ENCODE data around the gene RALGDS.

The RALGDS gene

DNA sequence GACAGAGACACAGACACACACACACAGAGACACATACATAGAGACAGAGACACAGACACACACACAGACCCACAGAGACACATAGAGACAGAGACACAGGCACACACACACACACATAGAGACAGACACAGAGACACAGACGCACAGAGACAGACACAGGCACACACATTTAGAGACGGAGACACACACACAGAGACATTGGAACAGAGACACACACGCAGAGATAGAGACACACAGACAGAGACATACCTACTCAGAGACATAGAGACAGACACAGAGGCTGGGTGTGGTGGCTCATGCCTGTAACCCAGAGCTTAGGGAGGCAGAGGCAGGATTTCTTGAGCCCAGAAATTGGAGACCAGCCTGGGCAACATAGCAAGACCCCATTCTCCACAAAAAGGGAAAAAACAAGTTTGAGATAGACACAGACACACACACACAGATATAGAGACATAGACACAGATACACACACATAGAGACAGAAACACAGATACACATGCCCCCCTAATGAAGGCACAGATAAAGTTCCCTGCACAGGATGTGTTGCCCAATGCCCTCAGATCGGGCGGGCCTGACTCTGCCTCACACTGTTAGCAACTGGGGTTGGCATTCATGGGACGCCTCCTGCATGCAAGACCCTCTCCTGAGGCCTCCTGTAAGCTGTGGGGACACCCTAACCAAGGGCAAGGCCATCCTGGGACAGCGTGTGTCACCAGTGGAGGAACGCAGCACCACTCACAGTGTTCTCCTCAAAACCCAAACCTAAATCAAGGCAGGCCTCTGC, 3.3 kb upstream of the RALGDS start:
- in situ Hi-C loops (cut with HindIII; ENCODE audit: low pct_ligation_motif_present, low pct_unique_long_range_greater_than_20kb, low sequenced_read_pairs): no loop called here

DNA sequence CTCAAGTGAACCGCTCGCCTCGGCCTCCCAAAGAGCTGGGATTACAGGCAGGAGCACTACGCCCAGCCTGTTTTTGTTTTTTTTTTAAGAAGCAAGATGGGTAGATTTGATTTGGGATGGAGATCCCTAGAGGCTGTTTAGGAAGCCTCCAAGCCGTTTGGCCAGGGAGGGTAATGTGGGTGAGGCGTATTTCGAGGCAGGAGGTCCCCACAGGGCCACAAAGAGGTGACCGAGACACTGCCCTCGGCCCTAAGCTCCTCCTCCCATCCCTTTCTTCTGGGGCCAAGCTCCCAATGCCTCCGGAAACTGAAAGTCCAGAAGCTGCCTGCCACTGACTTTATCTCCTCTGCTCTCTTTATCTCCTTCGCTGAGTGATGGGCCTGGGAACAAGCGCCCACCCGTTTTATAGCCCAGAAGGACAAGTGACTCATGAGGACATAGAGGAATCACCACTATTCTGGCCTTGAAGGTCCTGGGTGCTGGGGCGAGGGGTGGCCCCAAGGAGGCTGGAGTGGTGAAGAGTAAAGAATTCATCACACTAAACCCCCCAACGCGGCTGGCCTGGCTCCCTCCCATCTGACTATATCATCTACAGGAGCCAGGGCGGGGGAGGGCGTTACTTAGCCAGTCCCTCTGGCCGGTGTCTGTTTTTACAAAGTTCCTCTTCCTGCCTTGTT, 2.0 kb upstream of the RALGDS start:
- DNase-seq: no peak
- in situ Hi-C loops (cut with HindIII; ENCODE audit: low pct_ligation_motif_present, low pct_unique_long_range_greater_than_20kb, low sequenced_read_pairs): no loop called here

More for the DNA sequence above, 3.3 kb upstream of the RALGDS start:
- DNase-seq: no peak

GRCh38 chr9:133122605-133122934, 1.5 kb upstream of the RALGDS start:
- in situ Hi-C loops (cut with HindIII; ENCODE audit: low pct_ligation_motif_present, low pct_unique_long_range_greater_than_20kb, low sequenced_read_pairs): no loop called here
- no peak for DNase-seq

DNA sequence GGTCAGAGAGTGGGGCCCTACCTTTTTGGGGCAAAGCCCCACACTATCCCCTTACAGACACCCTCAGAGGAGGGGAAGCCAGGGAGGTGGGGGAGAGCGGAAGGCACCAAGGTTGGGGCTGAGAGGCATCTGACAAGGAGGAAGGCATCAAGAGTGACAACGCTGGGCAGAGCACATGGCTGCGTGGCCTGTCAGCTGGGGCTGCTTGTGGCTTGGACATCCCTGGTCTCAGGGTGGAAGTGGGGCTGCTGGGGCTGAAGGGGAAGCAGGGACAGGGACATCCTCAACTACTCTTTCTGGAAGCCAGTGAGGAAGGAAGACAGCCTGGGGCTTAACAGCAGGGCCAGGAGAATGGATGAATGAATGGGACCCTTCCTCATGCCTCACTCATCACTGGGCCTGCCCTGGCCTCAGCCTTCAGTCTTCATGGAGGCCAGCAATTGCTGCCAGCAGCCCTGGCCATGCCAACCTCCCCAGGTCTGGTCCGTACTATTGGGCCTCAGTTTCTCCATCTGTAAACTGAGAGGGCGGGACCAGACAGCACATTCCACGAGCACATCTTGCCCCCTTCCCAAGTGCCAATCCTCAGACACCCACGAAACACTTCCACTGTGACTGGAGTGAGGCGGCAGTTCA, 993 bp upstream of the RALGDS start:
- no peak for DNase-seq
- in situ Hi-C loops (cut with HindIII; ENCODE audit: low pct_ligation_motif_present, low pct_unique_long_range_greater_than_20kb, low sequenced_read_pairs): no loop called here

GRCh38 chr9:133120501-133121197, 391 bp downstream of the RALGDS start:
- in situ Hi-C loops (cut with HindIII; ENCODE audit: low pct_ligation_motif_present, low pct_unique_long_range_greater_than_20kb, low sequenced_read_pairs): no loop called here
- DNase-seq: no peak

DNA sequence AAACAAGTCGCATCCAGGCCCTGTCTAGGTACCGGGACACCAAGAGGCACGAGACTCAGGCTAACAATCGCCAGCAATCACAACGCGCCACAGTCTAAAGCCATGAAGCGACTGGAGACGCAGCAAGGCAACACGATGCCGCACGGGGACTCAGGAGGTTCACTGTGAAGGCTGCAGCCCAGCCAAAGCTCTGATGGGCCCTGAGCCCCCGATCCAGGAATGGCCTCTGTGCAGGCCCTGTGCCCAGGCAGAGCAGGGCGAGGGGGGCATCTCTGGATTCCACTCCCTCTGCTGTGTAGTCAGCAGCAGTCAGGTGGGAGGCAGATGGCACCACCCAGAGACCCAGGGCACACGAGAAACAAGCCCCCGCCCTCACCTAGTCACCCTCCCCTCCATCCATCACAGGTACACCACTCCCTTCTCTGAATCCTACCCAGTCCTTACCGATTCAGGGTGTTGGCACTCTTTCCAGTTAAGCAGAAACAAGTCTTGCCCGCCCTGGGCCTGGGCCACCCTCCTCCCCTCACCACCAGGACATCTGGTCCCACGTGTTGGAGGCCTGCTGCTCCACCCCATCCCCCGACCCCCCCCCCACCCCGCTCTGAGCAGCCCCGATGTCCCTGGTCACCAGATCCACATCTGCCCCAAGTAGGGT, 1.1 kb downstream of the RALGDS start:
- DNase-seq: no peak
- in situ Hi-C loops (cut with HindIII; ENCODE audit: low pct_ligation_motif_present, low pct_unique_long_range_greater_than_20kb, low sequenced_read_pairs): no loop called here

DNA sequence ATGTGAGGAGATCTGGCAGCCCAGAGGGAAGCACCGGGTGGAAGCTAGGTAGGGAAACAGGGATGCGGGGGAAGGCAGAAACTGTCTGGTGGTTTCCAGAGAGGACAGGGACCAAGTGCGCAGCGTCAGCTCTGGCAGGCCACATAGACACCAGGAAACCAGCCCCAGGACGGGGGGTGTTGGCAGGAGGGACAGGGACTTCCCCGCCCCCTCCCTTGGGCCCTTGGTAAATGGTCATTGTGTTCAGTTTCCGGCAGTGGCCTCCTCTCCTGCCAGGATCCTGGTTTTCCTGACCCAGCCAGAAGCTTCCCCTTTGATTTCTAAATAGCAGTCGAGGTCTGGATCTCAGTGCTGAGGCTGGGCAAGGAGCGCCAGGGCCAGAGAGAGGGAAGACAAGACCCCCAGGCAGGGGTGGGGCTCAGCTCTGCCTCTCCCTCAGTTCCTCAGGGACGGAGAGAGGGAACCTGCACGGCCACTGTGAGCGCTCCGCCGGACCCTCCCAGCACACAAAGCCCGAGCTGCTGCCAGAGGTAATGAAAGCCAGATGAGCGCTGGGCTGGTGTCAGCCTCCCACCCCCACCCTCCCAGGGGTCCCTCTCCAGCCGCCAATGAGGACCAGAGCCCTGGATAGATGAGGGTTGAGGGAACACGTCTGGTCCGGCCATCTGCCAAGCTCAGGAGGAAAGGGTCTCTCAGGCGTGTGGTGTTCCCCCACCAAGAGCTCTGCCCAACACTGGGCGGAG, 1.8 kb downstream of the RALGDS start:
- in situ Hi-C loops (cut with HindIII; ENCODE audit: low pct_ligation_motif_present, low pct_unique_long_range_greater_than_20kb, low sequenced_read_pairs): no loop called here

GRCh38 chr9:133118568-133118967, 2.5 kb downstream of the RALGDS start:
- DNase-seq: no peak
- in situ Hi-C loops (cut with HindIII; ENCODE audit: low pct_ligation_motif_present, low pct_unique_long_range_greater_than_20kb, low sequenced_read_pairs): no loop called here

More for the DNA sequence above, 1.8 kb downstream of the RALGDS start:
- DNase-seq: no peak

GRCh38 chr9:133118179-133118520, 2.9 kb downstream of the RALGDS start:
- in situ Hi-C loops (cut with HindIII; ENCODE audit: low pct_ligation_motif_present, low pct_unique_long_range_greater_than_20kb, low sequenced_read_pairs): no loop called here
- DNase-seq: no peak

DNA sequence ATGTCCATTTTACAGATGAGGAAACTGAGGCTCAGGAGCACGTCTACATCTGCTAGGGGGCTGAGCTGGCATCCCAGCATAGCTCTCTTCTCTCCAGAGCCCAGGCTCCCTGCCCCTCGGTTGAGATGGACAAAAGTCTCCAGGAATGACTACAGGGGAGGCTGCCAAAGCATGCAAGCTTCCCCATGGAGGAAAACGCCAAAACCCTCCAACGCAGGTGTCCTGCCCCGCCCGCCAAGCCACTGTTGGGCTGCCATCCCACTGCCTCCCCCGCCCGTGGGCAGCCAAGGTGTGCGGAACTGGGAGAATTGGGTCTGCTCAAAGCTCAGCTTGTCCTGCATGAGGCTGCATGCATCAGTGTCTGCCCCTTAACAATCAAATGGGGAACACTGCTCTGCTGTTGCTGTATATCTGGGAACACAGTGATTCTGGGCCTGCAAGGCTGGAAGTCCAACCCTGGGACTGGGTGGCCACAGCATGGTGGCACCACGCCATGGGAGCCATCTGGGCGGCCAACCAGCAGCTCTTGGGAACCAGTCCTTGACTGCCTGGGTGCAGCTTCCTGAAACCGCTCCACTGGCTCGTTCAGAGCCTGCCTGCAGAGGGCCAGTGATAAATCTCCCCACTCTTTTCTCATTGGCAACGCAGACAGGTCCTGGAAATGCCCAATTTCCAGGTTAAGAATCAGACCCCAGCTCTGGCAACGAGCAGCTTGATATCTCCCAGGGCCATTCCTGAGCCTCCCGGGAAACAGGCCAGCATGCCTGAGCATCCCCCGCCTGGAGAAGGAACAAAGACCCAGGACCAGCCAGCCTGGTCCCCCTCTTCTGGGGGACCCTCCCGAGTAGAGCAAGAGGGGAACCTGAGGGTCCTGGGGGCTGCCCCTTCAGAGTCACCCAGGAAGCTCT, 3.5 kb downstream of the RALGDS start:
- DNase-seq: peak; percentile 16
- in situ Hi-C loops (cut with HindIII; ENCODE audit: low pct_ligation_motif_present, low pct_unique_long_range_greater_than_20kb, low sequenced_read_pairs): no loop called here

DNA sequence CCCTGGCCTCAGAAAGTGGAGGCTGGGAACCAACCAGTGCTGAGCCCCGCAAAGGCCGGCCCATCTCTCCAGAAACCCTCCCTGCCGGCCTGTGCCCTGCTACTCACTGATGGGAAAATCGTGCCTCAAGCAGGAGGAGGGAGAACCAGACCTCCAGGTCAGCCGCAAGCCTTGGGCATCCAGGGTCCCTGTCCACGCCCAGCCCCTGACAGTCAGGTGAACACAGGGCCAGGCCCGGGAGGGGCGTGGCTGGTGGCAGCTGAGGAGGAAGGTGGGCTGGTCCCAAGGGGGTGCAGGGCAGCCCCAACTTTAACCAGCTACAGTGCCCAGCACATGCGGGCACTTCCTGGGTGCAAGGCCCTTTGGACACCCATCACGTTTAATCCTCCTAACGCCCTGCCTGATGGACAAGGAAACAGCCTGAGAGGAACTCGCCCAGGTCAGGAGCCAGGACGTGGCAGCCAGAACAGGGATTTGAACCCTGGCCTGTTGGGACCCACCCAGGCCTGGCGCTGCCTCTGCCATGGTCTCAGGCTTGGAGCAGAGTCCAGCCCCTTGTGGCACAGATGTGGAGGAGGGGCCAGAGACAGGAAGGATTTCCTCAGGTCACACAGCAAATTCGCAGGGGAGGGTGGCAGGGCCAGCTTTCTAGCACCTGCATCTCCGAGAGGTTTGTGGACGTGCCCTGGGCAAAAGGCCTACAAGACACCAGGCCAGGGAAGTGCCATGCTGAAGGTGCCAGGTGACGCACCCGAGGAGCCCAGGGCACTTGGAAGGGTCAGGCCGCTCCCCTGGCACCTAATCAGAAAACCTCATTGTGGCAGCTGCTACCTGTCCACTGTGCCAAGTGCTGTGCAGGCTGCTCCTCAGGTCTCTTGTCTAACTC, 4.5 kb downstream of the RALGDS start:
- in situ Hi-C loops (cut with HindIII; ENCODE audit: low pct_ligation_motif_present, low pct_unique_long_range_greater_than_20kb, low sequenced_read_pairs): no loop called here
- no peak for DNase-seq

DNA sequence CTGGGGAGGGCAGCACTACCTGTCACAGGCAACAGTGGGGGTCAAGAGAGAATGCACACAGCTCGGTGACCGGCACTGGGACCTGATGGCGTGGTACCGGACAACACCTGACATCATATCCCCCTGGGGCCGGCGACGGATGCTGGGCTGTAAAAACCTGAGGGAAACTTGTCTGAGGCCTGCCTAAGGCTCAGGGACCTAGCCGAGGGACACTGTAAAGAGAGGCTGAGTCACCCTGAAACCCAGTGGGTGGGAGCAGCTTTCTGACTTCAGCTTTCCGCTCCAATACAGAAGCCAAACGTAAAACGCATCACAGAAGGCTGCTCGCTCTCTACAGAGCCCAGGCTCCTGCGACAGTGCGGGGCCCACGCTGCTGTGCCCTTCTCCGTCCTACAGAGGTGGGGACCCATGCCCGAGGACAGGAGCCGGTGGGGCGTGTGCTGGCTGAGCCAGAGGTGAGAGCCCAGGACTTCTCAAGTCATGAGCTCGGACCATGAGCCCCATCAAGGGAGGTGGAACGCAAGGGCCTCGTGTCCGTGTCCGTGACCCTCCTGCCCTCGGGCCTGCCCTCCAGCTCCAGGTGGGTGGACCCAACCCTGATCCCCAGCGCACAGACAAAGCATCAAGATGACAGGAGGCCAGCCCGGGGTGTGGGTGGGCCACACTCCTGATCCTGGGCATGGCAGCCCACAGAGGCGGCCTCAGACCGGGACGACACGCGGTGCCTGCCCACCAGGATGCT, 5.3 kb downstream of the RALGDS start:
- DNase-seq: no peak
- in situ Hi-C loops (cut with HindIII; ENCODE audit: low pct_ligation_motif_present, low pct_unique_long_range_greater_than_20kb, low sequenced_read_pairs): no loop called here

DNA sequence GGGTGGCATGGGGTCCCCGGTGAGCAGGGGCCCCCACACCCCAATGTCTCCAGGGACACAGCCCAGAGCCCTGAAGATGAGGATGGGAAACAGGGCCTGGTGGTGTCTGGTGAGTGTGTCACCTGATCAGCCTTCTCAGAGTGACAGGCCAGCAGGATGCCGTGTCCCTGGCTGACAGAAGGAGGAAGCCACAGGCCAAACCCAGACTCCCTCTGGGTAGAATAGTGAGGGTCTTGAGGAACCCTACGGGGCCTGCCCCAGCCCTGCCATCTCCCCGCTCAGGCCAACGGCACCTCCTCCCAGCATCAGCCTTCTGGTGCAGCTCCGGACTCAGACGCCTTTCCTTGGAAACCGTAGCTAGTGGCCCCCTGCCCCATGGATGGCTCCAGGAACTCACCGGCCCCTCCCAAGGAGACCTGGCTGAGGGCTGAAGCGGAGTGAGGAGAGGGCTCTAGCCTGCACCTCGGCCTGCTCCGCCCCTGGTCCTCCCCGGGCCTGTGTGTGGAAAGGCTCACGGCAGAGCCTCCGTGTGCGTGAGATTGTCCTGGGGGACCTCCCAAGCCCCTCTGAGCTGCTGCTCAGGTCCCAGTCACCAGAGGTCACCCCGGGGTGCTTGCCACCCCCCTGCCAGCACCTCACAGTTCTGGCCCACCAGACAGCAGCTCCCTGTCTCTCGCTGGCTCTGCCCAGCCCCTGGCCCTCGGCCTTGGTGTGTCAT, 6.0 kb downstream of the RALGDS start:
- in situ Hi-C loops (cut with HindIII; ENCODE audit: low pct_ligation_motif_present, low pct_unique_long_range_greater_than_20kb, low sequenced_read_pairs): no loop called here
- no peak for DNase-seq

- DNase-seq: no peak
- in situ Hi-C loops (cut with HindIII; ENCODE audit: low pct_ligation_motif_present, low pct_unique_long_range_greater_than_20kb, low sequenced_read_pairs): no loop called here
Measured at GRCh38 chr9:133113949-133114885, 6.8 kb downstream of the RALGDS start.
